Mammary epithelial cell (primary cell): ENCODE measurements around the gene CD63.

Experiments
- EZH2 ChIP-seq: IDR thresholded peaks from 2 replicates; pipeline ENCODE4 v1.6.1; 2012; ENCODE audit warnings: low read length, inconsistent platforms, borderline replicate concordance
- TF ChIP-seq, protein P1 (sequence below), 2 donors: IDR thresholded peaks in 1 of 2; conservative IDR thresholded peaks in 1 of 2; 2 replicates each; pipeline ENCODE4 v1.5.1; 2011 to 2012; ENCODE audit warnings: inconsistent platforms in 2 of 2, low read length in 2 of 2, mild to moderate bottlenecking in 2 of 2, control low read depth in 1 of 2, low read depth in 1 of 2; ENCODE audit not compliant: insufficient read depth in 1 of 2; ENCODE audit errors: extremely low read depth in 1 of 2

- TF ChIP-seq, protein P1, sequence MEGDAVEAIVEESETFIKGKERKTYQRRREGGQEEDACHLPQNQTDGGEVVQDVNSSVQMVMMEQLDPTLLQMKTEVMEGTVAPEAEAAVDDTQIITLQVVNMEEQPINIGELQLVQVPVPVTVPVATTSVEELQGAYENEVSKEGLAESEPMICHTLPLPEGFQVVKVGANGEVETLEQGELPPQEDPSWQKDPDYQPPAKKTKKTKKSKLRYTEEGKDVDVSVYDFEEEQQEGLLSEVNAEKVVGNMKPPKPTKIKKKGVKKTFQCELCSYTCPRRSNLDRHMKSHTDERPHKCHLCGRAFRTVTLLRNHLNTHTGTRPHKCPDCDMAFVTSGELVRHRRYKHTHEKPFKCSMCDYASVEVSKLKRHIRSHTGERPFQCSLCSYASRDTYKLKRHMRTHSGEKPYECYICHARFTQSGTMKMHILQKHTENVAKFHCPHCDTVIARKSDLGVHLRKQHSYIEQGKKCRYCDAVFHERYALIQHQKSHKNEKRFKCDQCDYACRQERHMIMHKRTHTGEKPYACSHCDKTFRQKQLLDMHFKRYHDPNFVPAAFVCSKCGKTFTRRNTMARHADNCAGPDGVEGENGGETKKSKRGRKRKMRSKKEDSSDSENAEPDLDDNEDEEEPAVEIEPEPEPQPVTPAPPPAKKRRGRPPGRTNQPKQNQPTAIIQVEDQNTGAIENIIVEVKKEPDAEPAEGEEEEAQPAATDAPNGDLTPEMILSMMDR (conservative IDR thresholded peaks at IDR 0.05 in 1 of 2, IDR thresholded peaks at IDR 0.05 in 1 of 2; ENCODE audit: extremely low read depth in 1 of 2, insufficient read depth in 1 of 2, low read depth in 1 of 2, low read length in 2 of 2), result no peak
- no peak for TF ChIP-seq EZH2
Measured at GRCh38 chr12:55707841-55708694, 20.7 kb downstream of the CD63 start, which contains the start of gene ITGA7.
